Common myeloid progenitor, CD34-positive (primary cell): ENCODE data around the gene TMA7B.

Source experiments
- CTCF ChIA-PET: fragments of 350-600 bp; sonication (Branson Sonifier 250); formaldehyde crosslinking; loops from one replicate; lab custom pipeline; 2021; ENCODE audit warnings: antibody characterized with exemption; lab: Charles Lee
- POLR2A ChIA-PET: fragments of 350-600 bp; sonication (Branson Sonifier 250); formaldehyde crosslinking; loops from one replicate; lab custom pipeline; 2021; ENCODE audit warnings: antibody characterized with exemption; lab: Charles Lee
- DNase-seq, 3 donors: peaks; one replicate each; pipeline versions ENCODE4 v3.0.0 to v3.0.0-alpha.2; 2013
- H3K27ac ChIP-seq, 2 experiments: 1 replicate in 1 of 2; 2 replicates in 1 of 2; pipeline ENCODE4 v1.7.0; 2013; ENCODE audit warnings: inconsistent platforms in 2 of 2, low read length in 2 of 2, mild to moderate bottlenecking in 2 of 2, low read depth in 1 of 2, moderate library complexity in 1 of 2; ENCODE audit not compliant: severe bottlenecking in 2 of 2, insufficient read depth in 1 of 2, poor library complexity in 1 of 2
- H3K27me3 ChIP-seq, 5 experiments: replicated peaks in 2 of 5; 1 replicate in 3 of 5; 2 replicates in 2 of 5; pipeline versions ENCODE4 v1.6.1 to v1.7.0; 2013; ENCODE audit warnings: low read length in 4 of 5, mild to moderate bottlenecking in 2 of 5, moderate library complexity in 2 of 5, inconsistent platforms in 1 of 5; ENCODE audit not compliant: insufficient read depth in 5 of 5, control insufficient read depth in 4 of 5
- H3K36me3 ChIP-seq, 4 experiments: 1 replicate in 2 of 4; 2 replicates in 2 of 4; pipeline versions ENCODE4 v1.6.1 to v1.7.0; 2013; ENCODE audit warnings: low read length in 3 of 4, control low read depth in 1 of 4, mild to moderate bottlenecking in 1 of 4; ENCODE audit not compliant: control insufficient read depth in 4 of 4, insufficient read depth in 4 of 4
- H3K4me1 ChIP-seq, 4 experiments: 1 replicate in 3 of 4; 2 replicates in 1 of 4; pipeline versions ENCODE4 v1.6.1 to v1.7.1; 2013; ENCODE audit warnings: low read length in 3 of 4, mild to moderate bottlenecking in 3 of 4, control low read depth in 1 of 4, inconsistent platforms in 1 of 4, moderate library complexity in 1 of 4; ENCODE audit not compliant: control insufficient read depth in 4 of 4, insufficient read depth in 4 of 4; ENCODE audit errors: control extremely low read depth in 1 of 4
- H3K4me3 ChIP-seq, 7 experiments: 1 replicate in 4 of 7; 2 replicates in 3 of 7; pipeline versions ENCODE4 v1.5.1 to v1.7.0; 2013; ENCODE audit warnings: mild to moderate bottlenecking in 7 of 7, low read length in 6 of 7, moderate library complexity in 6 of 7, inconsistent platforms in 2 of 7, low read depth in 2 of 7, control low read depth in 1 of 7; ENCODE audit not compliant: insufficient read depth in 4 of 7, control insufficient read depth in 1 of 7; ENCODE audit errors: extremely low read depth in 1 of 7
- H3K9me3 ChIP-seq, 5 experiments: 1 replicate in 4 of 5; 2 replicates in 1 of 5; pipeline versions ENCODE4 v1.6.1 to v1.7.1; 2013; ENCODE audit warnings: low read length in 4 of 5, mild to moderate bottlenecking in 2 of 5, inconsistent platforms in 1 of 5, low read depth in 1 of 5, moderate library complexity in 1 of 5; ENCODE audit not compliant: control insufficient read depth in 4 of 5, insufficient read depth in 2 of 5; ENCODE audit errors: control extremely low read depth in 1 of 5
- WGBS: methylation state at CpG from one replicate; pipeline ENCODE4 v1.1.5; 2013; ENCODE audit not compliant: insufficient coverage; 5-methylcytosine and 5-hydroxymethylcytosine counted together

The TMA7B gene

GRCh38 chr22:39997939-39998726 is 37.9 kb downstream of the TMA7B start:
- Histone ChIP-seq H3K9me3 (no peaks in the 10 kb centered on the region), H3K4me1 (peaks cover 0 to 18% (median 14%) of the 10 kb centered on the region in 4 experiments), H3K36me3 (no peaks in the 10 kb centered on the region), H3K27me3 (peaks cover 0 to 80% (median 29%) of the 10 kb centered on the region in 5 experiments), H3K27ac (no peak overlapping the region), H3K4me3 (no peak overlapping the region)
- WGBS = 92% methylated on average over 4 of the region's 11 CpGs
- POLR2A ChIA-PET = no interaction called here
- DNase-seq = no peak
- CTCF ChIA-PET = interaction anchor here (2.1 kb wide), 1 partner anchor 26 kb away, joined by 4 read pairs; no protein-coding TSS in a partner anchor

- H3K9me3 ChIP-seq = no peaks in the 10 kb centered on the region
- POLR2A ChIA-PET = no interaction called here
Observed at GRCh38 chr22:39999144-39999757, 39.1 kb downstream of the TMA7B start.

DNA sequence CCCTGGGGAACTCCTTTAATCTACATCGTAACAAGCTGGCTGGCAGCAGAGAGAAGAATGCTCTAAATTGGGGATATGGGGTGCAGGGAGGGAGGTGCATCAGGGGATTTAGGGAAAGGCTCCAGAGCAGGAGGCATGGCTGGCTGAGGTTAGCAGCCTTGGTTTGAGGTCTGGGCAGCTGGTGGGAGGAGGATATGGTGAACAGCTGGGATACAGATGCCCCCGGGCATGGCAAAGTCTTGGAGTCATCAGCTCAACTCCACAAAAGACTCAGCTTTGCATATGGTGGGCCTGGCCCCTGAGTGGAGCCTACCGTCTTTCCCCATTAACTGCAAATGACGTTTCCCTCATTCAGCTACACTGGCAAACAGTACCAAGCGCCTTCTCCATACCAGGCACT is 40.0 kb downstream of the TMA7B start:
- ChIA-PET CTCF (interaction anchor here (0.9 to 1.7 kb wide), 8 partner anchors 10 to 224 kb away, joined by 3 to 4 read pairs (median 3); no protein-coding TSS in a partner anchor), POLR2A (no interaction called here)
- WGBS = 100% methylated on average over 5 of the region's 5 CpGs
- Histone ChIP-seq H3K9me3 (no peaks in the 10 kb centered on the region), H3K4me3 (no peak overlapping the region), H3K27ac (no peak overlapping the region), H3K27me3 (peaks cover 0 to 74% (median 24%) of the 10 kb centered on the region in 5 experiments), H3K36me3 (no peaks in the 10 kb centered on the region), H3K4me1 (peaks cover 0 to 3% (median 3%) of the 10 kb centered on the region in 4 experiments)
- DNase-seq = no peak

More at GRCh38 chr22:39999144-39999757, 39.1 kb downstream of the TMA7B start:
- H3K4me1 ChIP-seq = peaks cover 0 to 11% (median 8%) of the 10 kb centered on the region in 4 experiments
- H3K27me3 ChIP-seq = peaks cover 0 to 76% (median 27%) of the 10 kb centered on the region in 5 experiments
- no peak overlapping the region for H3K27ac ChIP-seq
- 92% methylated on average over 15 of the region's 16 CpGs for WGBS
- no peaks in the 10 kb centered on the region for H3K36me3 ChIP-seq
- DNase-seq = peak; percentile 12 to 53 (median 40)
- CTCF ChIA-PET = interaction anchor here (0.9 to 1.5 kb wide), 5 partner anchors 14 to 66 kb away, joined by 3 to 4 read pairs (median 3); no protein-coding TSS in a partner anchor
- H3K4me3 ChIP-seq = no peak overlapping the region

DNA sequence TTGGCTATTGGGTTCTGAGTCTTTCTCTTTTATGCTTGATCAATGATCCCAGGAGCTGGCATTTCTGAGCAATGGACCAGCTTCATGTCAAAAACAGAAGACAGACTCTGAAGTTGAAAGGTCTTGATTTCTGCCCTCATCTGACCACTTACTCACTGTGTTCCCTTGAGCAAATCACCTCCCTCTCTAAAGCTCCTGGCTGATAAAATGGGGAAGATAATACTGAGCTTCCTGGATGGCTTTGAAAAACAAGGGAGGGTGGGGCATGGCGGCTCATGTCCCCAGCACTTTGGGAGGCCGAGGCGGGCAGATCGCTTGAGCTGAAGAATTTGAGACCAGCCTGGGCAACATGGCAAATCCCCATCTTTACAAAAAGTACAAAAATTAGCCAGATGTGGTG is 40.9 kb downstream of the TMA7B start:
- DNase-seq = no peak
- Histone ChIP-seq H3K27me3 (peaks cover 0 to 70% (median 24%) of the 10 kb centered on the region in 5 experiments), H3K4me1 (peaks cover 0 to 3% (median 0%) of the 10 kb centered on the region in 4 experiments)

DNA sequence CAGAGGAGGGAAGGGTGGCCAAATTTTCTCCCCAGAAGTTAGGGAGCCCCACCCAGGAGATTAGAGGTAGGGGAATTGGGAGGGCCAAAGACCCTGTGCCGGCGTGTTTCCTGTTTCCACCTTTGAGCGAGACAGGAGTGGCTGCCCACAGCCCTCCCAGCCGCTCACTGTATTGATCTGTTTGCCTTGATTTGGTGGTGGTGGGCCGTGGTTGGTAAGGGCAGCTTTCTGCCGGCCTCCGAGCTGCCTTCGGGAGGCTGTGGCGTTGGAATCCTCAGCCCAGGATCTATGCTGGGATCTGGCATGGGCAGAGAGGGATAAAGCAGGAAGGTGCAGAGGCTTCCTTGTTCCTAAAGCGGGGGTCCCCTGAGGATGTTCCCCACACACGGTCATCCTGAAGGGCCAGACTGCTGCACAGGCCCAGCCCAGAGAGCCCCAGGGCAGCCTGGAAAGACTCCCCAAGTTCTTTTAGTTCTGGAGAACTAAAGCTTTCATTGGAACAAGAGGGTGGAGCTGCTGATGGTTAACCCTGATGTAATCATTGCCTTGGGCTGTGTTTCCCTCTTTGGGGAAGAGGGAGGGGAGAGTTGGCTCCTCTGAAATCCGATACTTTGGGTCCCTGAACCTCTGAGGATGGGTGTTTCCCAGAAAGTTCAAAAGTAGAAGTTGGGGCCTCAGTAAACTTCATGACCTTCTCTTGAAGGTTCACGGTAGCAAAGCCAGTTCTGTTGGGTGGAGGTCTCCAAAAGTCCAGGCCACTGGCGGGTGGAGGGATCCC is 41.8 kb downstream of the TMA7B start:
- H3K27ac ChIP-seq = no peak overlapping the region
- ChIA-PET CTCF (interaction anchor here (1.1 to 1.7 kb wide), 2 partner anchors 8 to 25 kb away, joined by 3 to 4 read pairs; no protein-coding TSS in a partner anchor), POLR2A (no interaction called here)
- H3K4me1 ChIP-seq = peaks cover 0 to 3% (median 0%) of the 10 kb centered on the region in 4 experiments
- no peak for DNase-seq
- 85% methylated on average over 14 of the region's 14 CpGs for WGBS
- H3K36me3 ChIP-seq = no peaks in the 10 kb centered on the region
- H3K4me3 ChIP-seq = no peak overlapping the region
- no peaks in the 10 kb centered on the region for H3K9me3 ChIP-seq
- peaks cover 0 to 66% (median 26%) of the 10 kb centered on the region in 5 experiments for H3K27me3 ChIP-seq

More for the DNA sequence above, 40.9 kb downstream of the TMA7B start:
- no peak overlapping the region for H3K27ac ChIP-seq
- 60% methylated on average over 1 of the region's 4 CpGs for WGBS
- H3K4me3 ChIP-seq = no peak overlapping the region
- no peaks in the 10 kb centered on the region for H3K36me3 ChIP-seq
- ChIA-PET CTCF (interaction anchor here (1.1 to 1.7 kb wide), 3 partner anchors 9 to 225 kb away, joined by 3 to 4 read pairs (median 4); no protein-coding TSS in a partner anchor), POLR2A (no interaction called here)
- H3K9me3 ChIP-seq = no peaks in the 10 kb centered on the region

GRCh38 chr22:40002935-40003715 is 42.9 kb downstream of the TMA7B start:
- Histone ChIP-seq H3K27ac (no peak overlapping the region), H3K9me3 (no peaks in the 10 kb centered on the region), H3K4me1 (no peaks in the 10 kb centered on the region), H3K27me3 (peaks cover 0 to 66% (median 26%) of the 10 kb centered on the region in 5 experiments), H3K36me3 (no peaks in the 10 kb centered on the region), H3K4me3 (no peak overlapping the region)
- POLR2A ChIA-PET = interaction anchor here (0.6 kb wide), 1 partner anchor 69 kb away, joined by 3 read pairs; no protein-coding TSS in a partner anchor
- no peak for DNase-seq
- 93% methylated on average over 5 of the region's 6 CpGs for WGBS
- CTCF ChIA-PET = interaction anchor here (1.1 to 1.5 kb wide), 2 partner anchors 9 to 46 kb away, joined by 3 to 4 read pairs; no protein-coding TSS in a partner anchor
